C4-2B (cell line): Measurements from ENCODE around the gene SNED1.

Experiments used
- ZFX ChIP-seq: fragments of 450-650 bp; IDR thresholded peaks from 2 replicates; pipeline ENCODE4 v1.6.1; 2017
- TF ChIP-seq, protein P1 (sequence below): fragments of 450-650 bp; conservative IDR thresholded peaks from 2 replicates; pipeline ENCODE4 v1.5.1; 2017; ENCODE audit warnings: mild to moderate bottlenecking

DNA sequence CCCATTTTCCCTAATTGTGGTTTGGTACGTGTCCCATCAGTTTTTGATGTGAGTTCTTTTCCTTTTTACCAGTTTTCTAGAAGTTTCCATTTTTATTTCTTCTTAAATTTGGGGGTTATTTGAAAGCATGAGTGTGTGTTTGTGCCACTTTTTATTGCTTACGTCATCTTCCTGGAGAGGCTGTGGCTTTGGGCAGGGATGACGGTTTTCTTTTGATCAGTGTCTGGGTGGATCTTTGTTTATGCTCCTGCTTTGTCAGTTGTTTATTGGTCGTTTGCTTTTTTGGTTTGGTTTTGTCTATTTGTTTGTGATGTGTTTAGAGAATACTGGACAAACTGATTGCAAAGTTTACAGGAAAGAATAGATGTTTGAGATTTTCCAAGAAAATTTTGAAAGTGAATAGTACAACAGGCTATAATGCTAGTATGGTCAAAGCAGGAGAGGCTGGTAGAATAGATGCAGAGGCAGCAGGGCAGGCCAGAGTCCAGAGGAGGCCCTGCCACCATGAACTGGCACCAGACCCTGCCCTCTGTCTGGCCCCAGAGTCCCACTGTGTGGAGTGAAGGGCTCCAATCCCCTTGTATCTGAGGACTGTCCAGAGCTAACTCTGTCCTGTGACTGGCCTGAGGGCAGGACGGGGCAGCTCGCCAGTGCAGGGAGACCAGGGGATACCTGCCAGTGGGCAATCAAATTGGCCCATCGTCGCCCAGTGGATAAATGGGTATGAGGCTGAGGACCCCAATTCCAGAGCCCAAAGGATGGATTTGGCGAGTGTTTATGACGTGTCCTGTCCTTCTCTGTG, 23.4 kb upstream of the SNED1 start:
- TF ChIP-seq, protein P1, sequence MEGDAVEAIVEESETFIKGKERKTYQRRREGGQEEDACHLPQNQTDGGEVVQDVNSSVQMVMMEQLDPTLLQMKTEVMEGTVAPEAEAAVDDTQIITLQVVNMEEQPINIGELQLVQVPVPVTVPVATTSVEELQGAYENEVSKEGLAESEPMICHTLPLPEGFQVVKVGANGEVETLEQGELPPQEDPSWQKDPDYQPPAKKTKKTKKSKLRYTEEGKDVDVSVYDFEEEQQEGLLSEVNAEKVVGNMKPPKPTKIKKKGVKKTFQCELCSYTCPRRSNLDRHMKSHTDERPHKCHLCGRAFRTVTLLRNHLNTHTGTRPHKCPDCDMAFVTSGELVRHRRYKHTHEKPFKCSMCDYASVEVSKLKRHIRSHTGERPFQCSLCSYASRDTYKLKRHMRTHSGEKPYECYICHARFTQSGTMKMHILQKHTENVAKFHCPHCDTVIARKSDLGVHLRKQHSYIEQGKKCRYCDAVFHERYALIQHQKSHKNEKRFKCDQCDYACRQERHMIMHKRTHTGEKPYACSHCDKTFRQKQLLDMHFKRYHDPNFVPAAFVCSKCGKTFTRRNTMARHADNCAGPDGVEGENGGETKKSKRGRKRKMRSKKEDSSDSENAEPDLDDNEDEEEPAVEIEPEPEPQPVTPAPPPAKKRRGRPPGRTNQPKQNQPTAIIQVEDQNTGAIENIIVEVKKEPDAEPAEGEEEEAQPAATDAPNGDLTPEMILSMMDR: no peak
- no peak for TF ChIP-seq ZFX
